Osteoblast (primary cell): ENCODE data around the gene RABGAP1L. TPM values are rescaled to one million over a fixed set of nuclear protein-coding genes. Genes with fewer than 3 reads are reported as not detected.

Source experiments
- DNase-seq: peaks from one replicate; pipeline ENCODE4 v3.0.0; 2011; ENCODE audit warnings: low spot score, mixed read lengths; ENCODE audit not compliant: insufficient read length; ENCODE audit errors: missing footprints
- H2AFZ ChIP-seq: 2 replicates; pipeline ENCODE4 v1.6.0; 2011; ENCODE audit warnings: mild to moderate bottlenecking, low read length
- H3K27ac ChIP-seq: 2 replicates; pipeline ENCODE4 v1.5.1; 2011; ENCODE audit warnings: mild to moderate bottlenecking, low read depth, low read length, moderate library complexity
- H3K27me3 ChIP-seq: 2 replicates; pipeline ENCODE4 v1.6.0; 2012; ENCODE audit warnings: mild to moderate bottlenecking, control low read depth, inconsistent platforms, low read length, moderate library complexity; ENCODE audit not compliant: insufficient read depth
- H3K36me3 ChIP-seq: 2 replicates; pipeline ENCODE4 v1.5.1; 2011; ENCODE audit warnings: mild to moderate bottlenecking, low read length, control low read depth, moderate library complexity; ENCODE audit not compliant: insufficient read depth
- H3K4me1 ChIP-seq: 2 replicates; pipeline ENCODE4 v1.5.1; 2011; ENCODE audit warnings: mild to moderate bottlenecking, low read length, control low read depth, moderate library complexity; ENCODE audit not compliant: insufficient read depth
- H3K4me2 ChIP-seq: 2 replicates; pipeline ENCODE4 v1.6.0; 2011; ENCODE audit warnings: mild to moderate bottlenecking, low read length; ENCODE audit not compliant: insufficient read depth
- H3K4me3 ChIP-seq: fragments of 200-600 bp; sonication (generic); 3 replicates; pipeline ENCODE4 v1.5.1; 2012; ENCODE audit warnings: mild to moderate bottlenecking, low read length, inconsistent platforms; ENCODE audit not compliant: insufficient read depth
- H3K79me2 ChIP-seq: 2 replicates; pipeline ENCODE4 v1.6.0; 2012; ENCODE audit warnings: mild to moderate bottlenecking, low read length, control low read depth, inconsistent platforms; ENCODE audit not compliant: insufficient read depth
- H3K9me3 ChIP-seq: 2 replicates; pipeline ENCODE4 v1.5.1; 2011; ENCODE audit warnings: low read depth, low read length, control low read depth
- H4K20me1 ChIP-seq: 2 replicates; pipeline ENCODE4 v1.6.0; 2012; ENCODE audit warnings: mild to moderate bottlenecking, low read length, control low read depth; ENCODE audit not compliant: insufficient read depth
- CTCF ChIP-seq: IDR thresholded peaks from 2 replicates; pipeline ENCODE4 v1.5.1; 2011; ENCODE audit warnings: mild to moderate bottlenecking, low read depth, low read length, moderate library complexity; ENCODE audit errors: extremely low read depth
- total RNA-seq: library from RNA; depleted of rRNA; stranded (reverse); fragments of >200 nt; gene quantifications from 2 replicates; pipeline ENCODE4 v1.2.3, GENCODE V29; 2012

RABGAP1L gene
- total RNA-seq, 1 donor: 30.0 TPM

GRCh38 chr1:174700775-174701174 lies 541.5 kb downstream of the RABGAP1L start:
- H3K79me2 ChIP-seq: no peaks in the 10 kb centered on the region
- TF ChIP-seq CTCF: no peak
- H3K4me3 ChIP-seq: no peak overlapping the region
- H3K36me3 ChIP-seq: no peaks in the 10 kb centered on the region
- no peak overlapping the region for H2AFZ ChIP-seq
- H3K4me1 ChIP-seq: no peaks in the 10 kb centered on the region
- no peaks in the 10 kb centered on the region for H3K27me3 ChIP-seq
- no peaks in the 10 kb centered on the region for H3K9me3 ChIP-seq
- DNase-seq: no peak
- no peak overlapping the region for H3K27ac ChIP-seq
- no peaks in the 10 kb centered on the region for H4K20me1 ChIP-seq
- no peak overlapping the region for H3K4me2 ChIP-seq

- H3K4me3 ChIP-seq: no peak overlapping the region
- H3K79me2 ChIP-seq: no peaks in the 10 kb centered on the region
- no peaks in the 10 kb centered on the region for H3K9me3 ChIP-seq
- TF ChIP-seq CTCF: no peak
- H3K36me3 ChIP-seq: no peaks in the 10 kb centered on the region
- no peaks in the 10 kb centered on the region for H3K27me3 ChIP-seq
- no peaks in the 10 kb centered on the region for H3K4me1 ChIP-seq
- H4K20me1 ChIP-seq: no peaks in the 10 kb centered on the region
- DNase-seq: no peak
- H3K27ac ChIP-seq: no peak overlapping the region
- H2AFZ ChIP-seq: no peak overlapping the region
- no peak overlapping the region for H3K4me2 ChIP-seq
Observed at GRCh38 chr1:174701565-174701964, 542.2 kb downstream of the RABGAP1L start.

GRCh38 chr1:174702011-174702410 lies 542.7 kb downstream of the RABGAP1L start:
- H3K4me3 ChIP-seq: no peak overlapping the region
- H3K27me3 ChIP-seq: no peaks in the 10 kb centered on the region
- H2AFZ ChIP-seq: no peak overlapping the region
- no peaks in the 10 kb centered on the region for H3K4me1 ChIP-seq
- H3K9me3 ChIP-seq: no peaks in the 10 kb centered on the region
- no peaks in the 10 kb centered on the region for H3K79me2 ChIP-seq
- no peak overlapping the region for H3K27ac ChIP-seq
- H3K36me3 ChIP-seq: no peaks in the 10 kb centered on the region
- H4K20me1 ChIP-seq: no peaks in the 10 kb centered on the region
- TF ChIP-seq CTCF: no peak
- DNase-seq: no peak
- no peak overlapping the region for H3K4me2 ChIP-seq

GRCh38 chr1:174703309-174703708 lies 544.0 kb downstream of the RABGAP1L start:
- H3K27me3 ChIP-seq: no peaks in the 10 kb centered on the region
- DNase-seq: no peak
- H3K79me2 ChIP-seq: no peaks in the 10 kb centered on the region
- no peaks in the 10 kb centered on the region for H3K4me1 ChIP-seq
- no peak overlapping the region for H2AFZ ChIP-seq
- H3K4me3 ChIP-seq: no peak overlapping the region
- no peak overlapping the region for H3K27ac ChIP-seq
- no peak for TF ChIP-seq CTCF
- H3K9me3 ChIP-seq: no peaks in the 10 kb centered on the region
- H3K4me2 ChIP-seq: no peak overlapping the region
- H3K36me3 ChIP-seq: no peaks in the 10 kb centered on the region
- no peaks in the 10 kb centered on the region for H4K20me1 ChIP-seq
